ENCODE data around the gene CCDC141. TPM values are rescaled to one million over a fixed set of nuclear protein-coding genes. Genes with fewer than 3 reads are reported as not detected.

The CCDC141 gene
- total and polyA plus RNA-seq, 2 experiments from 2014 or later, result 11.7 to 13.4 TPM

GRCh38 chr2:179051250-179051649 is 1.3 kb upstream of the CCDC141 start (continued):
- TF ChIP-seq ZNF462 (CRISPR knock-in tag; IDR thresholded peaks at IDR 0.05), result peak; percentile 29; the same call in 1 of the 2 replicates
- TF ChIP-seq JUNB (IDR thresholded peaks at IDR 0.05; ENCODE audit: unreplicated experiment), result no peak

- DNase-seq (ENCODE audit: low spot score), result no peak
- Histone ChIP-seq H3F3A (replicated peaks; ENCODE audit: low read depth) (no peaks in the 10 kb centered on the region; the same call in 1 of the 2 replicates), H3K79me2 (replicated peaks; ENCODE audit: insufficient read depth) (peaks cover 3% of the 10 kb centered on the region; the same call in 1 of the 2 replicates), H3K9me2 (ENCODE audit: insufficient read depth) (no peaks in the 10 kb centered on the region), H3K4me2 (peak overlapping the region; percentile 68), H3K4me1 (ENCODE audit: insufficient read depth) (peaks cover 50% of the 10 kb centered on the region), H3K27me3 (ENCODE audit: insufficient read depth) (no peaks in the 10 kb centered on the region), H3K27ac (ENCODE audit: low read depth) (peak overlapping the region; percentile 91), H3K4me3 (peak overlapping the region; percentile 45), H4K20me1 (replicated peaks; ENCODE audit: insufficient read depth) (no peaks in the 10 kb centered on the region), H3K36me3 (ENCODE audit: insufficient read depth) (0 out of 2 replicates have a peak, but pooled peaks cover 6% of the 10 kb centered on the region), H2AFZ (no peak overlapping the region)
- Mint-ChIP-seq H3K4me1 (peaks cover 32% of the 10 kb centered on the region), H3K36me3 (ENCODE audit: low read depth) (peaks cover 16% of the 10 kb centered on the region), H3K4me3 (peak overlapping the region; percentile 55), H3K27ac (peak overlapping the region; percentile 60; the same call in 1 of the 2 replicates), H3K27me3 (ENCODE audit: insufficient read depth, low read depth, poor library complexity) (no peaks in the 10 kb centered on the region), H3K9me3 (no peaks in the 10 kb centered on the region)
- no peak for ATAC-seq
- TF ChIP-seq CTCF (conservative IDR thresholded peaks at IDR 0.05; ENCODE audit: low read depth in 2 of 2) (no peak), EZH2 (IDR thresholded peaks at IDR 0.05; ENCODE audit: low read depth, unreplicated experiment) (no peak), STAT1 (IDR thresholded peaks at IDR 0.05; ENCODE audit: unreplicated experiment) (no peak), JUNB (IDR thresholded peaks at IDR 0.05; ENCODE audit: unreplicated experiment) (no peak), ZNF462 (CRISPR knock-in tag; IDR thresholded peaks at IDR 0.05) (no peak), NANOG (IDR thresholded peaks at IDR 0.05; ENCODE audit: borderline replicate concordance) (no peak), CREB1 (CRISPR knock-in tag; IDR thresholded peaks at IDR 0.05; ENCODE audit: low read depth) (no peak), EZH2phosphoT487 (IDR thresholded peaks at IDR 0.05; ENCODE audit: unreplicated experiment) (no peak)
Observed at GRCh38 chr2:179050755-179051154, 818 bp upstream of the CCDC141 start.

Data from GM23338 (cell line).